WI38 (cell line): Measurements from ENCODE around the gene AEBP1.

Source experiments
- H3K4me3 ChIP-seq: 2 replicates; pipeline ENCODE4 v1.5.1; 2011; ENCODE audit warnings: low read depth, mild to moderate bottlenecking, control low read depth, low read length
- TF ChIP-seq, protein P1 (sequence below): IDR thresholded peaks from 2 replicates; pipeline ENCODE4 v1.5.1; 2012; ENCODE audit warnings: low read depth, mild to moderate bottlenecking, control low read depth, low read length

Gene AEBP1

GRCh38 chr7:44063894-44064651 lies 40.1 kb upstream of the AEBP1 start:
- H3K4me3 ChIP-seq, result no peak overlapping the region
- TF ChIP-seq, protein P1, sequence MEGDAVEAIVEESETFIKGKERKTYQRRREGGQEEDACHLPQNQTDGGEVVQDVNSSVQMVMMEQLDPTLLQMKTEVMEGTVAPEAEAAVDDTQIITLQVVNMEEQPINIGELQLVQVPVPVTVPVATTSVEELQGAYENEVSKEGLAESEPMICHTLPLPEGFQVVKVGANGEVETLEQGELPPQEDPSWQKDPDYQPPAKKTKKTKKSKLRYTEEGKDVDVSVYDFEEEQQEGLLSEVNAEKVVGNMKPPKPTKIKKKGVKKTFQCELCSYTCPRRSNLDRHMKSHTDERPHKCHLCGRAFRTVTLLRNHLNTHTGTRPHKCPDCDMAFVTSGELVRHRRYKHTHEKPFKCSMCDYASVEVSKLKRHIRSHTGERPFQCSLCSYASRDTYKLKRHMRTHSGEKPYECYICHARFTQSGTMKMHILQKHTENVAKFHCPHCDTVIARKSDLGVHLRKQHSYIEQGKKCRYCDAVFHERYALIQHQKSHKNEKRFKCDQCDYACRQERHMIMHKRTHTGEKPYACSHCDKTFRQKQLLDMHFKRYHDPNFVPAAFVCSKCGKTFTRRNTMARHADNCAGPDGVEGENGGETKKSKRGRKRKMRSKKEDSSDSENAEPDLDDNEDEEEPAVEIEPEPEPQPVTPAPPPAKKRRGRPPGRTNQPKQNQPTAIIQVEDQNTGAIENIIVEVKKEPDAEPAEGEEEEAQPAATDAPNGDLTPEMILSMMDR, result no peak

DNA sequence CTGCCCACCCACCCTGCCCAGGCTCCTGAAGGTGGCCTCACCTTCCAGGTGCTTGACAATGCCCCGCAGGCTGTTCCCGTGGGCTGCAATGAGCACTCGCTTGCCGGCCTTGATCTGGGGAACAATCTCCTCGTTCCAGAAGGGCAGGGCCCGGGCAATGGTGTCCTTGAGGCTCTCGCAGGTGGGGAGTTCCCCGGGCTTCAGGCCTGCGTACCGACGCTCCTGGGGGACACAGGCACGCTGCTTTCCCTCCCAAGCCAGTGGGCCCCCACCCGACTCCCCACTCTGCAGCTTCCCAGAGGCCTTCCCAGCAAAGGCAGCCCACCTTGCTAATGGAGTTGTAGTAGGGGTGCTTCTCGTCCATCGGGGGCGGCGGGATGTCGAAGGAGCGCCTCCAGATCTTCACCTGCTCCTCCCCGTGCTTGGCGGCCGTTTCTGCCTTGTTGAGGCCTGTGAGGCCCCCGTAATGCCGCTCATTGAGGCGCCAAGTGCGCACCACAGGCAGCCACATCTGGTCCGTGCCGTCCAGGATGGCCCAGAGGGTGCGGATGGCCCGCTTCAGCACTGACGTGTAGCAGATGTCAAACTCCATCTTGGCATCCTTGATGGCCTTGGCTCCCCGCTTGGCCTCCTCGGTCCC lies 39.2 kb upstream of the AEBP1 start:
- H3K4me3 ChIP-seq, result no peak overlapping the region
- TF ChIP-seq, protein P1, result no peak

- H3K4me3 ChIP-seq, result no peak within 1 kb of the TSS
Measured at GRCh38 chr7:44065431-44066110, 38.6 kb upstream of the AEBP1 start, which contains the start of gene PGAM2. Gene PGAM2 (minus strand): TSS chr7:44065567. CDS start chr7:44065529, 38 bp downstream.

GRCh38 chr7:44066111-44066460 lies 38.1 kb upstream of the AEBP1 start:
- TF ChIP-seq, protein P1, result no peak
- H3K4me3 ChIP-seq, result no peak overlapping the region

More at GRCh38 chr7:44065431-44066110, 38.6 kb upstream of the AEBP1 start, which contains the start of gene PGAM2:
- TF ChIP-seq, protein P1, result no peak

GRCh38 chr7:44066494-44067063 lies 37.6 kb upstream of the AEBP1 start:
- TF ChIP-seq, protein P1, result no peak
- no peak overlapping the region for H3K4me3 ChIP-seq

DNA sequence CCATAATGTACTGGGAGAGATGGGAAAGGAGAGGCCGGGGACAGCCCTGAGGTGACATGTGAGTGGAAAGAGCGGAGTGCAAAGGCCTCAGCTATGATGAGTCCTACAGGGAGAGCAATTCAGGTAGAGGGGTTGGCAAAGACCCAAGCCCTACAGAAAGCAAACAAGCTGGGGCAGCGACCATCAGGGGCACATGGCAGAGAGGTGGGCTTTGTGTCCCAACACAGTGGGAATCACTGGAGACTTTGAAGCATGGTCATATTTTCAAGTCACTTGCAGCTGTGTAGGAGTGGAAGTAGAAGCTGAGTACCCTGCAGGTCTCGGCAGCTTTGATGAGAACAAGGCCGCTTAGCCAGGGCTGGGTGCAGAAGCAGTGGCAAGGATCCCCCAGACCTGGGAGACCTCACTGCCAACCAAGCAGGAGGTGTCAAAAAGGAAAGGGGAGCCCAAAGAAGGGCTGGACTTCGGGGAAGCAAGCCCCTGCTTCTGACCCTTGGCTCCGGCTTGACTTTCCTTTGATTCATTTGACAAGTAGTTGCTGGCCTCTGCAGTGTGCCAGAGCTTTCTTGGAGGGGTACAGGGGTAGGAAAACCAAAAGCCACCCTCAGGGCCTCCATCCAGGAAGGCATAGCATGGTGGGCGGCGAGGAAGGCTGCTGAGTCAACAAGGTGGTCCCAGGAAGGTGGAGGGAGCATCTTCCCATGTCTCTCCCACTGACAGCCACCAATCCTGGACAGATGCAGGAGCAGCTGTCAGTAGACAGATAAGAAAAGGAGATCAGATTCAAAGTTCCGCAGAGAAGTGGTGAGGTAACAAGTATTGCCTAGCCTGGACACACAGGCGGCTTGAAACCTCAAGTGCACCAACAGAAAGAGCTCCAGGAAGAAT lies 36.8 kb upstream of the AEBP1 start:
- H3K4me3 ChIP-seq, result no peak overlapping the region
- TF ChIP-seq, protein P1, result no peak
